T47D (cell line): ENCODE data around the gene RNU6-9.

ENCODE experiments used
- DNase-seq, 2 experiments: peaks; one replicate each; pipeline versions ENCODE4 v3.0.0 to v3.0.0-alpha.2; 2011 to 2012; ENCODE audit warnings: low read depth in 1 of 2, low spot score in 1 of 2
- JUND ChIP-seq: IDR thresholded peaks from 2 replicates; pipeline ENCODE4 v1.6.1; 2012; ENCODE audit warnings: low read depth
- in situ Hi-C: cut with HindIII; loops from 2 replicates; pipeline ENCODE4 v1.10.0; 2016; ENCODE audit warnings: low sequenced_read_pairs, low pct_unique_long_range_greater_than_20kb

Gene RNU6-9

DNA sequence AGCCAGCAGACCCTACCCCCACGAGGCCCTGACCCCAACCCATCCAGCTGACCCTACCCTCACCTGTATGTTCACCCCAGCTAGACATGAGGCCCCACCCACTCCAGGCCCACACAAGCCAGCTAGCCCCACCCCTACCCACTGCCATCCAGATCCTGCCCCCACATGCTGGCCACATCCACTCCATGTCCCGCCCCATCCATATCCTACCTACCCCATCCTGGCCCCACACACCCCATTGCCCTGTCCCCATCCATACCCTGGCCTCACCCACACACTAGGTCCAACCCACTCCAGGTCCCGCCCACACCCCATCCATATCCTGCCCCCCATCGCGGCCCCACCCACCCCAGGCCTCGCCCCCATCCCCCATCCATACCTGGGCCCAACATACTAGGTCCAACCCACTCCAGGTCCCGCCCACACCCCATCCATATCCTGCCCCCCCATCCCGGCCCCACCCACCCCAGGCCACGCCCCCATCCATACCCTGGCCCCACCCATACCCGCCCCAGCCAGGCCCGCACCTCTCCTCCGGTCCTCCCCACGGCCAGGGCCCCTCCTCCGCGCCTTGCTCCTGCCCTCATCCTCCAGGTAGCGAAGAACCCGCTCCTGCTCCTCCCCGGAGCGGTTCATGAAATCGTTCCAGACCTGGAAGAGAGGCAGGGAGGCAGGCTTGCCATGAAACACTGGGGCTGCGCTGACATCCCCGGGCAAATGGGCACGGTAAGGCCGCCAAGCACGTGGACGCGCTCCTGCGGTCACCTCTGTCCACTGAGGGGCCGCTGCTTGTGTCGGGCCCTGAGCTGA lies 7.2 kb downstream of the RNU6-9 start:
- TF ChIP-seq JUND, result no peak
- DNase-seq, result peak; percentile 90
- in situ Hi-C loops, result no loop called here

DNA sequence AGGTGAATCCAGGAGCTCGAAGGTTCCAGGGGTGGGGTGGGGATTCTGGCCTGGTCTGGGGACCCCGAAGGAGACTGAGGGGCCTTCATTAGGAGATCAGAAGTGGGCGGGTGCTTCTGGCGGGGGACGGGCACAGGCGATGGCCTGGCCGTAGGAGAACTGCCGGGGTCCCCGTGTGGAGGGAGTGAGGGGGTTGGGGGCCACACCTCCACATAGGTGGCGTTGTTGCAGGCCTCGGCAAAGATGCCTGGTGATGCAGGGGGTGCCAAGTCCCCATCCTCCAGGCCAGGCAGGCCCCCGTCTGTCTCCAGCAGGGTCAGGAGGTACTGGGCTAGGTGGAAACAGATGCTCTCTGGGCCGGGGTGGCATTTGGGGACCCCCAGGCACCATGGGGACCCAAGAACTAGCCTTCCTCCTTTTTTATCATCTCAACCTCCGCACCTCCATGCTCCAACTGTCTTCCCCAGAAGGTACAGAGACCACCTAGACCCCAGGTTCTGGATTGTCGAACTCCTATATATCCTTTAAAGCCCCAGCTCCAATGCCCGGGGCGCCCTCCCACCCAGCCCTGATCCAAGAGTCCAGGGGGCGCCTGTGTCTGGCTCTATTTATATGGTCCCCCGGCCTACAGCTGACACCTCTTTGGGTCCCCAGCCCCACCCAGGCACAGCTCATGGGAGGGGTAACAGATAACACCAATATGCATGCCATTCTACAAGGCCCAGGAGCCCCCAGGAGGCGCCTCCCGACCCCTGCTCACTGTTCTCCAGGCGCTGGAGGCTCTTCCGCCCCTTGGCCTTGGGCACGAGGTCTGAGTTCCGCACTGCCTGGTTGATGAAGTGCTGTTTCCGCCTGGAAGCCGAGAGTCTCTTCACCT lies 8.2 kb downstream of the RNU6-9 start:
- in situ Hi-C loops, result no loop called here

DNA sequence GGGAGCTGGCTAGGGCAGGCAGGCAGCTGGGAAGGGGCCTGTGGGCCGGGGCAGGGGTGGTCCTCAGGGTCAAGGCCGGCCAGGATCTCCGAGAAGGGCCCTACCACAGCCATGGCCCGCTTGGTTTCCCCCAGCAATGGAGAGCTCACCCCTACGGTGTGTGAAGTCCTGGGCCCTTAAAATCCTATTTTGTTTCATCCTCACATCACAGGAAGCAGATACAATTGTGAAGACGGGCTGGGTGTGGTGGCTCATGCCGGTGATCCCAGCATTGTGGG lies 8.7 kb downstream of the RNU6-9 start:
- in situ Hi-C loops, result no loop called here
- no peak for TF ChIP-seq JUND
- DNase-seq, result no peak

More for the DNA sequence above, 8.2 kb downstream of the RNU6-9 start:
- DNase-seq, result no peak
- no peak for TF ChIP-seq JUND

DNA sequence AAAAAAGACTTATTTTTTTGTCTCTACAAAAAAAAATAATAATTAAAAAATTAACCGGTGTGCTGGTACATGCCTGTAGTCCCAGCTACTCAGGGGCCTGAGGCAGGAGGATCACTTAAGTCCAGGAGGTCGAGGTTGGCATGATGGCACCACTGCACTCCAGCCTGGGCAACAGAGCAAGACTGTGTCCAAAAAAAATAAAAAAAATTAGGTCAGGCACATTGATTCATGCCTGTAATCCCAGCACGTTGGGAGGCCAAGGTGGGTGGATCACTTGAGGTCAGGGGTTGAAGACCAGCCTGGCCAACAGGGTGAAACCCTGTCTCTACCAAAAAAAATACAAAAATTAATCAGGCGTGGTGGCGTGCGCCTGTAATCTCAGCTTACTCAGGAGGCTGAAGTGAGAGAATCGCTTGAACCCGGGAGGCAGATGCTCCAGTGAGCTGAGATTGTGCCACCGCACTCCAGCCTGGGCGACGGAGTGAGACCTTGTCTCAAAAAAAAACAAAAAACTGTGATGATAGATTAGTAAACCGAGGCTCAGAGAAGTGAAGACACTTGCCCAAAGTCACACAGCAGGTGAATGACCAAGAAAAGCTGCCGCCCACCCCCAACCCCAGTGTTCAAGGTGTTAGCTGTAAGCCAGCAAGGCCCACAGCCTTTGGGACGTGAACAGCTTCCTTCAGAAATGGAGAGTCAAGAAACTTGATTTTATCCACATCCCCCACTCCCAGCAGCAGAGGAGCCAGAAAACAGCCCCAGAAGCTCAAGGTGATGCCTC lies 9.4 kb downstream of the RNU6-9 start:
- DNase-seq, result no peak
- no peak for TF ChIP-seq JUND
- in situ Hi-C loops, result no loop called here

DNA sequence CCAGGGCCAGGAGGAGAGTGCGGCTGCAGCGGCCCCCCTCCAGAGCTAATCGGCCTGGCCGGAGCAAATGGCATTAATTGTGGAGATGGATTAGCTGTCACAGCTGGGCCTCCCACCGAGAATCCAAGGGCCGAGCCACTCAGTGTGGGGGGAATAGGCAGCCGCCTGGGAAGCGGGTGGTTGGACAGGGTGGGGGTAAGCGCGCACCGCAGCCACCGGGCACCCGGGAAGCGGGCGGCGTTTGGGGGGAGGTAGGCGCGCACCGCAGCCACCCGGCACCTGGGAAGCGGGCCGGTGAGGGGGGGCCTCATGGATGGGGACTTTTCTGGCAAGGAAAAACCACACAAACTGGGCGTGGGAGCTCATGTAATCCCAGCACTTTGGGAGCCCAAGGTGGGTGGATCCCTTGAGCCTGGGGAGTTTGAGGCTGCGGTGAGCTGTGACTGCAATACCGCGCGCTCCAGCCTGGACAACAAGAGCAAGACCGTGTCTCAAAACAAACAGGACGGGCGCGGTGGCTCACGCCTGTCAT lies 10.0 kb downstream of the RNU6-9 start:
- no peak for TF ChIP-seq JUND
- in situ Hi-C loops, result no loop called here
- no peak for DNase-seq

DNA sequence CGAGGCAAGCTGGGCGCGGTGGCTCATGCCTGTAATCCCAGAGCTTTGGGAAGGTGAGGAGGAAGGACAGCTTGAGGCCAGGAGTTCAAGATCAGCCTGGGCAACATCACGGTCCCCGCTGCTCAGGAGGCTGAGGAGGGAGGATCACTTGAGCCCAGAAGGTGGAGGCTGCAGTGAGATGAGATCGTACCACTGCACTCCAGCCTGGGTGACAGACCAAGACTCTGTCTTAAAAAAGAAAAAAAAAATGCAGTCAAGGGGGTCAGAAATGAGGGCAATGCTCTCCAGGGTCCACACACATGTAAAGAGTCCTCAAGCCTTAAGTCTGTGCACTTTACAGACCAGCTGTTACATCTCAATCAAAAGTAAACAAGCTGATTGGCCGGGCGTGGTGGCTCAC lies 11.3 kb downstream of the RNU6-9 start:
- DNase-seq, result no peak
- in situ Hi-C loops, result no loop called here
- TF ChIP-seq JUND, result no peak

DNA sequence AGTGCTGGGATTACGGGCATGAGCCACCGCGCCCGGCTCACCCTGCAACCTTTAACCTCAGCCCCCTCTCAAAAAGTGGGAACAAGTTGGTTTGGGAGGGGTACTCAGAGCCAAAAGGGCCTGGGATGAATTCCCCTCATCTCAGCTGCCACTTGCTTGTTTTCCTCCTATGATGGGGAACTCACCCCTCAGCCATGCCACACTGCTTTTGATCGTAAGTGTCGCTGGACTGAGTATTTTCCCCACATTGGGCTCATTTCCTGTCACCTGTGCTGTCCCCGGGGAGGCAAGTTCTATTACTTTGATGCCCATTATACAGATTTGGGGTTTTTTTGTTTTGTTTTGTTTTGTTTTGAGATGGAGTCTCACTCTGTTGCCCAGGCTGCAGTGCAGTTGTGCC lies 13.2 kb downstream of the RNU6-9 start:
- no peak for TF ChIP-seq JUND
- DNase-seq, result no peak
- in situ Hi-C loops, result no loop called here

DNA sequence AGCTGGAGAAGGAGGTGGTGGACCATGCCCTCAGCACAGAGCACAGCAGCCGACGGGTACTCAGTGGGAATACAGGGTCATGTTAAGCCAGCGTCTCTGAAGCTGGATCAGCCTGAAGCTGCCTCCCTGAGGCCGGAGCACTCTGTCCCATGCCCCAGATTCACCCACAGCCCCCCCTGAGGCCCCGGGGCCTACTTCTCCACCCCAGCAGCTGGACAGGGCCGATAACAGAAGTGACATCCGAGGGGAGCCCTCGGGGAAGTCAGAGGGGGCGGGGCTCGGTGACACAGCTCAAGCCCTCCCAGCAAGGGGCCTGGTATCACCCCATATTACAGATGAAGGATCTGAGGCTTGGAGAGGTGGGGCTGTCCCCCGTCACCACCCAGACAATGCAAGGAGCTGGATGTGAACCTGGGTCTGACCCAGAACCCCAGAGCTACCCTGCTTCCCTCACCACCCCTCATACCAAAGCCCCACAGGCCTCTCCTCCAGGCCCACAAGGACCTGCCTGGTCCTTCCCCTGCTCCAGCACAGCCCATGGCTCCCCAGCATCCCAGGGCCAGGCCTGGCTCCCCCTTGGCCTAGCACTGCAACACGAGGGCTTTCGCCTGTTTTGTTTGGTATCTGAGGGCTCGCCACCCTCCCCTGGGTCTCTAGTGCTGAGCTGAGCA lies 14.0 kb downstream of the RNU6-9 start:
- TF ChIP-seq JUND, result no peak
- no peak for DNase-seq
- in situ Hi-C loops, result no loop called here

DNA sequence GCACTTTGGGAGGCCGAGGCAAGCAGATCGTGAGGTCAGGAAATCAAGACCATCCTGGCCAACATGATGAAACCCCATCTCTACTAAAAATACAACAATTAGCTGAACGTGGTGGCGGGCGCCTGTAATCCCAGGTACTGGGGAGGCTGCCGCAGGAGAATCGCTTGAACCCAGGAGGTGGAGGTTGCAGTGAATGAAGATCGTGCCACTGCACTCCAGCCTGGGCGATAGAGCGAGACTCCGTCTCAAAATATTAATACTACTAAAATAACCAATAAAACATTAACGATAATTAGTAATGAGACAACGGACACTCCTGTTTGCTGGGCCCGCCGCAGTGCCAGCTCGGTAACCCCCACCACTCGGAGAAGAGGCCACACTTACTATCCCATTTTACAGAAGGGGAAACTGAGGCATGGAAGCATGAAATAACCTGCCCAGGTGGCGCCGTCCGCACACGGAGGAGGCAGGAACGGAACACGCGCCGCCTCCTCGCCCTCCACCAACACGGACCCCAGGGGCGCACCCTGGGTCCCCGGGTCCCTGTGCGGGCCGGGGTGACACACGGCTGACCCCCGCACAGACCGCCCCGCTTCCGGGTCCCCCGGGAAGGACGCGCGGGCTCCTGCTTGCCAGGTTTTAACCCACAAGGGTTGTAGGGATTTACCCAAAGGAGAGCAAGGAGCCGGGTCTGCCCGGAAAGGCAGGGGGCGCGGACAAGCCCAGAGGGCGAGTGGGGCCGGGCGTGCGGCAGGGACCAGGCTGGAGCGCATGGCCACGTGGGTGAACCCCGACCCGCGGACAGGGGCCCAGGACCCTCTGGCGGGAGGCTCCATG lies 18.1 kb downstream of the RNU6-9 start:
- no peak for DNase-seq
- no peak for TF ChIP-seq JUND
- in situ Hi-C loops, result no loop called here

DNA sequence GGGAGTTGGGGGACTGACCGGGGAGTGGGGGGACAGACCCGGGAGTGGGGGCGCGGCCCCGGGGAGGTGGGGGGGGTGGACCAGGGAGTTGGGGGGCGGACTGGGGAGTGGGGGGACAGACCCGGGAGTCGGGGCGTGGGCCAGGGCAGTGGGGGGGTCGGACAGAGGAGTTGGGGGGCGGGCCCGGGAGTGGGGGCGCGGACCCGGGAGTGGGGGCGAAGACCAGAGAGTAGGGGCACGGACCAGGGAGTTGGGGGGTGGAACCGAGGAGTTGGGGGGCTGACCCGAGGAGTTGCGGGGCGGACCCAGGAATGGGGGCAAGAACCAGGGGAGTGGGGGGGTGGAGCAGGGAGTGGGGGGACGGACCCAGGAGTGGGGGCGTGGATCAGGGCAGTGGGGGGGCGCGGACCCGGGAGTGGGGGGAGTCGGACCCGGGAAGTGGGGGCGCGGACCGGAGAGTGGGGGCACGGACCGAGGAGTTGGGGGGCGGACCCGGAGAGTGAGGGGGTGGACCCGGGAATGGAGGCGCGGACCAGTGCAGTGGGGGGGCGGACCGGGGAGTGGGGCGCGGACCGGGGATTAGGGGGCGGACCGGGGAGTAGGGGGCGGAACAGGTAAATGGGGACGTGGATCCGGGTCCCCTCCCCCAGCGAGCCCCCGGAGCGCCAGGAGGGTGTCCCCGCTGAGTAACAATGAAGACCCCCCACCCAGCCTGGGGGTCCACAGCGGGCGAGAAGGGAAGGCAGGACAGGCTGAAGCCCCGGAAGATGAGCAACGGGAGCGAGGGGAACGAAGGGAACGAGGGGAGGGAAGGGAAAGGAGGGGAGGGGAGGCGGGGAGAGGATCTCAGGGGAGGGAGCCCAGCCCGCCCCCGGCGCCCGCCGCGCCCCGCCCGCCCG lies 19.1 kb downstream of the RNU6-9 start:
- DNase-seq, result no peak
- no peak for TF ChIP-seq JUND
- in situ Hi-C loops, result no loop called here

DNA sequence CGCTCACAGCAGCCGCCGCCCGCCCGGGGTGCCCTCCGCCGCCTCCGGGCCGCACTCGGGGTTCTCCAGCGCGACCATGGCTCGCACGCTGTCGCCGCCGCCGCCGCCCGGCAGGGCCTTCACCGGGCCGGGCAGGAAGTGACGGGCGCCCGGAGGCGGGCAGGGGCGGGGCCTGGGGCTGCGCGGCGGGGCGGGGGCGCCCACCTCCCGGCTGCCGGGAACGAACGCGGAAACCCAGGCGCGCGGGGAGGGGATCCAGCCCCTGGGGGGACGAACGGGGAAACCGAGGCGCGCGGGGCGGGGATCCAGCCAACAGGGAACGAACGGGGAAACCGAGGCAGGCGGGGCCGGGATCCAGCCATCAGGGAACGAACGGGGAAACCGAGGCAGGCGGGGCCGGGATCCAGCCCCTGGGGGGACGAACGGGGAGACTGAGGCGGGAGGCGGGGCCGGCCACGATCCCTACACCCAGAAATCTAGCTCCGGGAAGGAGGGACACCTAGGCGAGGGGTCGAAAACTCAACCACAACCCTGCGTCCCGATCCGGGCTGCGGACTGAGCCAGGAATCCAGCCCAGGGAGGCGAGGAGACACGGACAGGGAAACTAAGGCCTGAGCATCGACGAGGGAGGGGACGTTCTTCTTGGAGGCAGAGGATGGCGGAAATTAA lies 19.9 kb downstream of the RNU6-9 start, which contains the start of gene R3HDM4:
TSS of gene R3HDM4 (minus strand) at position 140 of the 669 bp plus-strand sequence. CDS start at position 78, 62 bp downstream.
- no peak for TF ChIP-seq JUND
- peak; percentile 66 to 83 for DNase-seq
- in situ Hi-C loops, result no loop called here
